ENCODE measurements around the gene HTT-AS.

The HTT-AS gene

DNA sequence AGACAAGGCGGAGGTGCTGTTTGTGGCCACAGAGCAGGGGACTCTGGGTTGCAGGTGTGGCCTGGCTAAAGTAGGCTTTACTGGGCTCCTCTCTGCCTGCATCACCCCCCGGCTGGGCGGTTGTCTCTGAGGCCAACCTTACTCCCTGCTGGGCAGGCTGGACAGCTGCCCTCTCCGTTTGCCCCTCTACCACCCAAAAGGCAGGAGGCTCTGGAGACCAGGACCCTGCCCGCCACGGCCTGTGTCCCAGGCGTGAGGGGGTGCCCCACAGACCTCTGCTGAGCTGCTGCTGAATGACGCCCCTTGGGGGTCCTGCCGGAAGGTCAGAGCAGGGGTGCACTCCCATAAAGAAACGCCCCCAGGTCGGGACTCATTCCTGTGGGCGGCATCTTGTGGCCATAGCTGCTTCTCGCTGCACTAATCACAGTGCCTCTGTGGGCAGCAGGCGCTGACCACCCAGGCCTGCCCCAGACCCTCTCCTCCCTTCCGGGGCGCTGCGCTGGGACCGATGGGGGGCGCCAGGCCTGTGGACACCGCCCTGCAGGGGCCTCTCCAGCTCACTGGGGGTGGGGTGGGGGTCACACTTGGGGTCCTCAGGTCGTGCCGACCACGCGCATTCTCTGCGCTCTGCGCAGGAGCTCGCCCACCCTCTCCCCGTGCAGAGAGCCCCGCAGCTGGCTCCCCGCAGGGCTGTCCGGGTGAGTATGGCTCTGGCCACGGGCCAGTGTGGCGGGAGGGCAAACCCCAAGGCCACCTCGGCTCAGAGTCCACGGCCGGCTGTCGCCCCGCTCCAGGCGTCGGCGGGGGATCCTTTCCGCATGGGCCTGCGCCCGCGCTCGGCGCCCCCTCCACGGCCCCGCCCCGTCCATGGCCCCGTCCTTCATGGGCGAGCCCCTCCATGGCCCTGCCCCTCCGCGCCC lies 920 bp downstream of the HTT-AS start:
- H3K27me3 ChIP-seq (replicated peaks; ENCODE audit: control insufficient read depth, insufficient read depth, low read length, poor library complexity, severe bottlenecking), result no peaks in the 10 kb centered on the region
- H3K27ac ChIP-seq (ENCODE audit: insufficient read depth, low read length, poor library complexity, severe bottlenecking), result no peak overlapping the region
- no peaks in the 10 kb centered on the region for H3K36me3 ChIP-seq (ENCODE audit: control insufficient read depth, insufficient read depth, low read length)
- H3K9me3 ChIP-seq (ENCODE audit: control insufficient read depth, low read length), result no peaks in the 10 kb centered on the region
- peak in 1 of 3 donors; percentile 1 for DNase-seq
- H3K4me3 ChIP-seq (ENCODE audit: insufficient read depth, low read depth, low read length, poor library complexity, severe bottlenecking), result peak overlapping the region; percentile 65
- peaks cover 6% of the 10 kb centered on the region for H3K4me1 ChIP-seq (ENCODE audit: control insufficient read depth, insufficient read depth, low read length, poor library complexity, severe bottlenecking)

DNA sequence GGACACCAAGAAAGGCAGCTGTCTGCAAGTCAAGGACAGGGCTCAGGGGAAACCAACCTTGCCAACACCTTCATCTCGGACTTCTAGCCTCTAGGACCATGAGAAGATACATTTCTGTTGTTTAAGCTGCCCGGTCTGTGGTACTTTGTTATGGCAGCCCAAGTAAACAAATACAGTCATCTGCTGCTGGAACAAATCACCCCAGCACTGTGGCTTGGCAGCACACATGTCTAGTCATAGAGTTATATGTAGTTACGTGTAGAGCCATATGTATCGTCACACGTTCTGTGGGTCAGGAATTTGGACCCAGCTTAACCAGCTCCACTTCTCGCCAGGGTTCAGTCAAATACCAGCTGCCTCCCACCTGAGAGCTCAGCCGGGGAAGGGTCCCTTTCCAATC lies 2.5 kb downstream of the HTT-AS start:
- no peak for DNase-seq
- no peak overlapping the region for H3K4me3 ChIP-seq (ENCODE audit: insufficient read depth, low read depth, low read length, poor library complexity, severe bottlenecking)
- H3K27ac ChIP-seq (ENCODE audit: insufficient read depth, low read length, poor library complexity, severe bottlenecking), result no peak overlapping the region

DNA sequence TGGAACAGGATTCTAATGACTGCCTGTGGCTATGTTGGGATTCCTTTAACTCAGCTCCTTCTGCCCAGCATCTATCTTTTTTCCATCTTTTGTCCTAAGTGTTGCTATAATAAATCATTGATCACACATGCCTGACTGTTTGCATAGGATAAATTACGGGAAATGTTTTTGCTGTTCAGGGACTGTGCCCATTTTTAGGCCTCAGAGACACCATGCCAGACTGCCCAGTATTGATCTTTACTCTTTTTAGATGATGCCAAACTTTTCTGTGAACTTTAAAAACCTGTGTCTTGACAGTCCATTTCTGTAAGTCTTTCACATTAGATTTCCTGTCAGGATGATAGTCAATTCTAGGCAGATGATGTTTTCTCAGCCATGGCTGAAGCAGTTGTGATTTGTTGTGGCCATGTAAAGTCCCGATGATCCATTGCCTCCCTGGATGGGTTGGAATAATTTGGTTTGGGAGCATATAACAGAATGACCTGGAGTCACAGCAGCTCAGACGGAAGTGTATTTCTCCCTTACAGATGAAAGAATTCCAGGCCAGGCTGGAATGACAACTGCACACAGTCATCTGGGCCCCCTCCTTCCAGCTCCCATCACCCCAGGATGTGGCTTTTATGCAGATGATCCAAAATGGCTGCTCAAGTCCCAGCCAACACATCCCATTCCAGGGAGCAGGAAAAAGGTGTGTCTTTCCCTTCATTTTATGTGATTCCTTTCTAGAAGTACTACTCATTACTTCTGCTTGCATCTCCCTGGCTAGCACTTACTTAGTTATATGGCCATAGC lies 3.4 kb downstream of the HTT-AS start:
- peaks cover 6% of the 10 kb centered on the region for H3K4me1 ChIP-seq (ENCODE audit: control insufficient read depth, insufficient read depth, low read length, poor library complexity, severe bottlenecking)
- H3K27me3 ChIP-seq (replicated peaks; ENCODE audit: control insufficient read depth, insufficient read depth, low read length, poor library complexity, severe bottlenecking), result no peaks in the 10 kb centered on the region
- H3K9me3 ChIP-seq (ENCODE audit: control insufficient read depth, low read length), result no peaks in the 10 kb centered on the region
- no peak overlapping the region for H3K27ac ChIP-seq (ENCODE audit: insufficient read depth, low read length, poor library complexity, severe bottlenecking)
- no peak overlapping the region for H3K4me3 ChIP-seq (ENCODE audit: insufficient read depth, low read depth, low read length, poor library complexity, severe bottlenecking)
- no peaks in the 10 kb centered on the region for H3K36me3 ChIP-seq (ENCODE audit: control insufficient read depth, insufficient read depth, low read length)
- no peak for DNase-seq

More for the DNA sequence above, 2.5 kb downstream of the HTT-AS start:
- peaks cover 6% of the 10 kb centered on the region for H3K4me1 ChIP-seq (ENCODE audit: control insufficient read depth, insufficient read depth, low read length, poor library complexity, severe bottlenecking)
- no peaks in the 10 kb centered on the region for H3K27me3 ChIP-seq (replicated peaks; ENCODE audit: control insufficient read depth, insufficient read depth, low read length, poor library complexity, severe bottlenecking)
- H3K9me3 ChIP-seq (ENCODE audit: control insufficient read depth, low read length), result no peaks in the 10 kb centered on the region
- no peaks in the 10 kb centered on the region for H3K36me3 ChIP-seq (ENCODE audit: control insufficient read depth, insufficient read depth, low read length)

DNA sequence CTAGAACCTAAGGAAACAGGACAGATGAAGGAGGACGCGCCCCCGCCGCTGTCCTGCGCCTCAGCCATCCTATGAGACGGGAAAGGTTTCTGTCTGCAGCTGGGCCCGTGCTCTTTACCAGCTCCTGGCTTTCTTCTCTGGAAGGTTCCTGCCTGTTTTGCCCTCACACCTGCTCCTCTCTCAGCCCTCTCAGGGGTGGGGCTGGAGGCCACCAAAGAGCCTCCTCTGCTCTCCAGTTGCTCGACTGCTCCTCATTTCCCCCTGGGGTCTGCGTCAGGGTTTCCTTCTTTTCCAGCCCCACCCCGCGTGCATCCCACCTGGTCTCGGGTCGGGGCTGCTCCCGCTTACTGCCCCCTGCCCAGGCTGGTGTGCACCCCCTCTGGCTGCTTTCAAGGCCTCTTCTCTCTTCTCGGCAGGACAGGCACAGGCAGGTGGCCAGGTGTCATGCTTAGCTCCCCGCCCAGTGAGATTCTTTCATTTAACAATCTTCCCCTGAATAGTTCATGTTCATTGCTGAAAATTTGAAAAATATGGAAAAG lies 4.6 kb downstream of the HTT-AS start:
- H3K36me3 ChIP-seq (ENCODE audit: control insufficient read depth, insufficient read depth, low read length), result no peaks in the 10 kb centered on the region
- no peak overlapping the region for H3K27ac ChIP-seq (ENCODE audit: insufficient read depth, low read length, poor library complexity, severe bottlenecking)
- no peaks in the 10 kb centered on the region for H3K9me3 ChIP-seq (ENCODE audit: control insufficient read depth, low read length)
- no peak for DNase-seq
- H3K4me3 ChIP-seq (ENCODE audit: insufficient read depth, low read depth, low read length, poor library complexity, severe bottlenecking), result no peak overlapping the region
- peaks cover 6% of the 10 kb centered on the region for H3K4me1 ChIP-seq (ENCODE audit: control insufficient read depth, insufficient read depth, low read length, poor library complexity, severe bottlenecking)
- no peaks in the 10 kb centered on the region for H3K27me3 ChIP-seq (replicated peaks; ENCODE audit: control insufficient read depth, insufficient read depth, low read length, poor library complexity, severe bottlenecking)

DNA sequence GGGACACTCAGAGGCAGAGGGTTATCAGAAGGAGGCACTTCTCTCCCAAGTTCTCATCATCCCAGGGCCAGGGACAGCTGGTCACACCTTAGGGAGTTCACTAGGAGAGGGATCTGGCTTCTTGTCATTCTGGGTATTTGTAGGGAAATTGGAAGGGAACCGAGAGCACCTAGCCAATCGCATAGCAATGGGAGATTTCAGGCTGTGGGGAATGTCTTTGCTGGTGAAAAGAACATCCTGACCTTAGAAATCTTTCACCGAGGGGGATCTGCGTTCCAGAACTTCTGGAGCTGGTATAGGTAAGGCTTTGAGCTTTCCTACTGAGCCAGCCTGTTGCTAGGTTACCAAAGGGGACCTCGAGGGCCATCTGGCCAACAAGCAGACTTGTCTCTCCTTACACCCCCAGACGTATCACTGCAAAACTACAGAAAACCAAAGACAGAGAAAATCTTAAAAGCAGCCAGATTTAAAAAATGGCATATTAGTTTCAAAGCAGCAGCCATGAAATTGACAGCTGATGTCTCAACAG lies 6.8 kb downstream of the HTT-AS start:
- no peak for DNase-seq
- Histone ChIP-seq H3K27ac (ENCODE audit: insufficient read depth, low read length, poor library complexity, severe bottlenecking) (no peak overlapping the region), H3K27me3 (replicated peaks; ENCODE audit: control insufficient read depth, insufficient read depth, low read length, poor library complexity, severe bottlenecking) (no peaks in the 10 kb centered on the region), H3K4me3 (ENCODE audit: insufficient read depth, low read depth, low read length, poor library complexity, severe bottlenecking) (no peak overlapping the region), H3K9me3 (ENCODE audit: control insufficient read depth, low read length) (no peaks in the 10 kb centered on the region), H3K4me1 (ENCODE audit: control insufficient read depth, insufficient read depth, low read length, poor library complexity, severe bottlenecking) (no peaks in the 10 kb centered on the region), H3K36me3 (ENCODE audit: control insufficient read depth, insufficient read depth, low read length) (no peaks in the 10 kb centered on the region)

DNA sequence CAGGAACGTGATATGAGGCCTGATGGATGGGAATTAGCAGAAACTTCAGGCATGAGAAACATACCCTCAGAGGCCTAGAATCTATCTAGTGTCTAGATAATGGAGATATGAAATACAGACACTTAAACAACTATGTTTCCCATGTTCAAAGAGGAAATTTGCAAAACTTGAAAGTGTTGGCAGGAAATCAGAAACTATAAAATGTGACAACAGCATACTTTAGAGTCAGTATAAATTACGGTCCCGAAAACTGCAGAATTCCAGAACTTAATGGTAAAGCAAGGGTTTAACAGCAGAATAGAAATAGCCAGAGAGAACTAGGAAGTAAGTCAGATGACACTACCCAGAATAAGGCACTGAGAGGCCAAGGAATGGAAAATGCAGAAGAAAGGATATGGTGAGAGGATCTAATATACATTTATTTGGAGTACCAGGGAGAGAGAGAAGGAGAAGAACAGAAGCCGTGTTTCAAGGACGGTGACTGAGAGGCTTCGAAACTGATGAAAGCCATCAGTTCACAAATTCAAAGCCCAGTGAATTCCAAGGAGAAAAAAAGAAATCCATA lies 7.4 kb downstream of the HTT-AS start:
- Histone ChIP-seq H3K9me3 (ENCODE audit: control insufficient read depth, low read length) (no peaks in the 10 kb centered on the region), H3K36me3 (ENCODE audit: control insufficient read depth, insufficient read depth, low read length) (no peaks in the 10 kb centered on the region), H3K4me1 (ENCODE audit: control insufficient read depth, insufficient read depth, low read length, poor library complexity, severe bottlenecking) (no peaks in the 10 kb centered on the region), H3K4me3 (ENCODE audit: insufficient read depth, low read depth, low read length, poor library complexity, severe bottlenecking) (no peak overlapping the region), H3K27me3 (replicated peaks; ENCODE audit: control insufficient read depth, insufficient read depth, low read length, poor library complexity, severe bottlenecking) (no peaks in the 10 kb centered on the region), H3K27ac (ENCODE audit: insufficient read depth, low read length, poor library complexity, severe bottlenecking) (no peak overlapping the region)
- DNase-seq, result no peak

DNA sequence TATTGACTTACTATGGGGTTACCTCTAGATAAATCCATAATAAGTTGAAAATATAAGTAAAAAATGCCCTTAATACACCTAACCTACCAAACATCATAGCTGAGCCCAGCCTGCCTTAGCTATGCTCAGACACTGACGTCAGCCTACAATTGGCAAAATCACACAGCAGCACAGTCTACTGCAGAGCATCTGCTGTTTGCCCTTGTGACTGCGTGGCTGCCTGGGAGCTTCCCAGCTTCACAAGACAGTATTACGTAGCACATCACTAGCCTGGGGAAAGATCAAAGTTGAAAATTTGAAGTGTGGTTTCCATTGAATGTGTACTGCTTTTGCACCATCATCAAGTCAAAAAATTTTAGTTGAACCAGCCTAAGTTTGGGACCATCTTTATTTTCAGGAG lies 8.8 kb downstream of the HTT-AS start:
- no peak overlapping the region for H3K4me3 ChIP-seq (ENCODE audit: insufficient read depth, low read depth, low read length, poor library complexity, severe bottlenecking)
- no peaks in the 10 kb centered on the region for H3K4me1 ChIP-seq (ENCODE audit: control insufficient read depth, insufficient read depth, low read length, poor library complexity, severe bottlenecking)
- no peak overlapping the region for H3K27ac ChIP-seq (ENCODE audit: insufficient read depth, low read length, poor library complexity, severe bottlenecking)
- no peaks in the 10 kb centered on the region for H3K36me3 ChIP-seq (ENCODE audit: control insufficient read depth, insufficient read depth, low read length)
- H3K27me3 ChIP-seq (replicated peaks; ENCODE audit: control insufficient read depth, insufficient read depth, low read length, poor library complexity, severe bottlenecking), result no peaks in the 10 kb centered on the region
- no peak for DNase-seq
- no peaks in the 10 kb centered on the region for H3K9me3 ChIP-seq (ENCODE audit: control insufficient read depth, low read length)

DNA sequence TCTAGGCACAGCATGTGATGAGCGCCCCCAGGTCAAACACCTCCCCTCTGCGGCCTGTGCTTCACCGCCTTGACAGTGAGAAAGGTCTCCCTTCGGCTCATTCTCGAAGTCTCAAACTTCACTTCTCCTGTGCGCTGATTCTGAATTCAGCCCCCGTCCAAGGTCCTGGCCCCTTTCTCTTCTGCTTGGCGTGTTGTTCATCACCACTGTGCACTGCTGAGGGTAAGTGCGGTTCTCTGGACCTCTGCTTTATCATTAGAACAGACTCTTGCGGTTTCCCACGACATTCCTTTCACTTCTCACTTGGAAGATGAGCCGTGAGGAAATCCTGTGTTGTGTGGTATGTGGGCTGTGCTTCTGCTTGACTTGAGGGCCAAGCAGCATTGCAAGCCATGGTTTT lies 11.9 kb downstream of the HTT-AS start:
- Histone ChIP-seq H3K27me3 (replicated peaks; ENCODE audit: control insufficient read depth, insufficient read depth, low read length, poor library complexity, severe bottlenecking) (no peaks in the 10 kb centered on the region), H3K36me3 (ENCODE audit: control insufficient read depth, insufficient read depth, low read length) (no peaks in the 10 kb centered on the region), H3K9me3 (ENCODE audit: control insufficient read depth, low read length) (no peaks in the 10 kb centered on the region), H3K4me3 (ENCODE audit: insufficient read depth, low read depth, low read length, poor library complexity, severe bottlenecking) (no peak overlapping the region), H3K27ac (ENCODE audit: insufficient read depth, low read length, poor library complexity, severe bottlenecking) (no peak overlapping the region), H3K4me1 (ENCODE audit: control insufficient read depth, insufficient read depth, low read length, poor library complexity, severe bottlenecking) (no peaks in the 10 kb centered on the region)
- no peak for DNase-seq

DNA sequence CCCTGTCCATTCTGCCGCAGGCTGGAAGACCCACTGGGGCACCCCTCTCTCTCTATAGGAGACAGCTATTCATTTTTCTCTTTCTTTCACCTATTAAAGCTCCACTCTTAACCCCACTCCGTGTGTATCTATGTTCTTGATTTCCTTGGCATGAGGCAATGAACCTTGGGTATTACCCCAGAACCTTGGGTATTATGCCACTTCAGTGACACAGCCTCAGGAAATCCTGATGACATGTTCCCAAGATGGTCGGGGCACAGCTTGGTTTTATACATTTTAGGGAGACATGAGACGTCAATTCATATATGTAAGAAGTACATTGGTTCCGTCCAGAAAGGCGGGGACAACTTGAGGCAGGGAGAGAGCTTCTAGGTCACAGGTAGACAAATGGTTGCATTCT lies 13.4 kb downstream of the HTT-AS start:
- Histone ChIP-seq H3K4me1 (ENCODE audit: control insufficient read depth, insufficient read depth, low read length, poor library complexity, severe bottlenecking) (no peaks in the 10 kb centered on the region), H3K4me3 (ENCODE audit: insufficient read depth, low read depth, low read length, poor library complexity, severe bottlenecking) (no peak overlapping the region), H3K9me3 (ENCODE audit: control insufficient read depth, low read length) (no peaks in the 10 kb centered on the region), H3K36me3 (ENCODE audit: control insufficient read depth, insufficient read depth, low read length) (no peaks in the 10 kb centered on the region), H3K27me3 (replicated peaks; ENCODE audit: control insufficient read depth, insufficient read depth, low read length, poor library complexity, severe bottlenecking) (no peaks in the 10 kb centered on the region), H3K27ac (ENCODE audit: insufficient read depth, low read length, poor library complexity, severe bottlenecking) (no peak overlapping the region)
- no peak for DNase-seq

Data from effector memory CD4-positive, alpha-beta T cell (primary cell).